ENCODE results near the gene RAB4A. TPM values are rescaled to one million over a fixed set of nuclear protein-coding genes. Genes with fewer than 3 reads are reported as not detected.
A peak's percentile ranks its signal among the peaks of the same experiment; 100 is the strongest.

RAB4A gene
- total and polyA plus RNA-seq, 2 experiments from 2014 or later, result 43.2 to 69.7 TPM

- Histone ChIP-seq H3K27ac (no peak overlapping the region), H3K9me3 (ENCODE audit: low read depth) (no peaks in the 10 kb centered on the region), H3K36me3 (peaks cover 19% of the 10 kb centered on the region), H3K4me3 (no peak overlapping the region), H3K4me1 (ENCODE audit: low read depth) (peaks cover 12% of the 10 kb centered on the region), H3K27me3 (no peaks in the 10 kb centered on the region)
- no peak for DNase-seq (ENCODE audit: low read depth in 1 of 2, low spot score in 1 of 2)
- TF ChIP-seq, protein P1, sequence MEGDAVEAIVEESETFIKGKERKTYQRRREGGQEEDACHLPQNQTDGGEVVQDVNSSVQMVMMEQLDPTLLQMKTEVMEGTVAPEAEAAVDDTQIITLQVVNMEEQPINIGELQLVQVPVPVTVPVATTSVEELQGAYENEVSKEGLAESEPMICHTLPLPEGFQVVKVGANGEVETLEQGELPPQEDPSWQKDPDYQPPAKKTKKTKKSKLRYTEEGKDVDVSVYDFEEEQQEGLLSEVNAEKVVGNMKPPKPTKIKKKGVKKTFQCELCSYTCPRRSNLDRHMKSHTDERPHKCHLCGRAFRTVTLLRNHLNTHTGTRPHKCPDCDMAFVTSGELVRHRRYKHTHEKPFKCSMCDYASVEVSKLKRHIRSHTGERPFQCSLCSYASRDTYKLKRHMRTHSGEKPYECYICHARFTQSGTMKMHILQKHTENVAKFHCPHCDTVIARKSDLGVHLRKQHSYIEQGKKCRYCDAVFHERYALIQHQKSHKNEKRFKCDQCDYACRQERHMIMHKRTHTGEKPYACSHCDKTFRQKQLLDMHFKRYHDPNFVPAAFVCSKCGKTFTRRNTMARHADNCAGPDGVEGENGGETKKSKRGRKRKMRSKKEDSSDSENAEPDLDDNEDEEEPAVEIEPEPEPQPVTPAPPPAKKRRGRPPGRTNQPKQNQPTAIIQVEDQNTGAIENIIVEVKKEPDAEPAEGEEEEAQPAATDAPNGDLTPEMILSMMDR (IDR thresholded peaks at IDR 0.05; ENCODE audit: low read depth, low read length), result no peak
Measured at GRCh38 chr1:229302740-229303139, 31.8 kb downstream of the RAB4A start.

DNA sequence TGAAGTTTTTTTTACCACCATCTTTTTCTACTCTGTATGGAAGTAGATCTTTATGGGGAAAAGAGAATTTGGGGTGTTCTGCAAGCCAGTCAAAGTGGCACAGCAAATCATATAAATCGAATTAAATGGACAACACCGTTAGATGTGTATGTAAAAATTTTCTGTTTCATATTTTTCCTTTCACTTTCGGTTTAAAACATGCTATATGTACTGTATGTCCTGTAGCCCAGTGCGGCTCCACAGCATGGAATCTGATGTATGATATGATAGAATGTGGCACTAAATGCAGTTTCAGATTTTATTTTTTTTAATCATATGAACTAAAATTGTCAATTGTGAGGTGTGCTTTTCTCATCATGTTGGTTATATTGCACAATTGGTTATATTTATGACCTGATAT lies 32.9 kb downstream of the RAB4A start:
- H3K4me3 ChIP-seq, result no peak overlapping the region
- H3K9me3 ChIP-seq (ENCODE audit: low read depth), result no peaks in the 10 kb centered on the region
- DNase-seq (ENCODE audit: low read depth in 1 of 2, low spot score in 1 of 2), result no peak
- H3K27me3 ChIP-seq, result no peaks in the 10 kb centered on the region
- peaks cover 19% of the 10 kb centered on the region for H3K36me3 ChIP-seq
- H3K27ac ChIP-seq, result no peak overlapping the region
- TF ChIP-seq, protein P1 (IDR thresholded peaks at IDR 0.05; ENCODE audit: low read depth, low read length), result no peak
- H3K4me1 ChIP-seq (ENCODE audit: low read depth), result peaks cover 9% of the 10 kb centered on the region

DNA sequence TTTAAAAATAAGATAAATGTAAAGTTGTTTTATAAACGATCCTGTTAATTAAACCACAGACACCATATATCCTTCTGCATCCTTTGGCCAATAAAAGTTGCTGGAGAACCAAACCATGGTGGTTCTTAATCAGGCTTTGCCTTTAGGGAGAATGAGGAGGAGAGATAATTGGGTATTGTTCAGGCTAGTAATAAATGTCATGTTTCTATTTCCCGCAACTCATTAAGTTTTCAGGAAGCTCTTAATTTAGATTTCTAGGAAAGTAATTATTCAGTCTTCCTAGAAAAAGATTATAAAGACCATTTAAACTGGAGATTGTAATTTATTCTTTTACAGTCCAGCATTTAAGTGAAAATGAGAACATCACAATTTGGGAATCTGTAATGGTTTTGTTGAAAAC lies 34.5 kb downstream of the RAB4A start:
- H3K36me3 ChIP-seq, result peaks cover 12% of the 10 kb centered on the region
- peaks cover 12% of the 10 kb centered on the region for H3K4me1 ChIP-seq (ENCODE audit: low read depth)
- H3K4me3 ChIP-seq, result no peak overlapping the region
- H3K27me3 ChIP-seq, result no peaks in the 10 kb centered on the region
- TF ChIP-seq, protein P1 (IDR thresholded peaks at IDR 0.05; ENCODE audit: low read depth, low read length), result no peak
- H3K27ac ChIP-seq, result no peak overlapping the region
- no peaks in the 10 kb centered on the region for H3K9me3 ChIP-seq (ENCODE audit: low read depth)
- no peak for DNase-seq (ENCODE audit: low read depth in 1 of 2, low spot score in 1 of 2)

DNA sequence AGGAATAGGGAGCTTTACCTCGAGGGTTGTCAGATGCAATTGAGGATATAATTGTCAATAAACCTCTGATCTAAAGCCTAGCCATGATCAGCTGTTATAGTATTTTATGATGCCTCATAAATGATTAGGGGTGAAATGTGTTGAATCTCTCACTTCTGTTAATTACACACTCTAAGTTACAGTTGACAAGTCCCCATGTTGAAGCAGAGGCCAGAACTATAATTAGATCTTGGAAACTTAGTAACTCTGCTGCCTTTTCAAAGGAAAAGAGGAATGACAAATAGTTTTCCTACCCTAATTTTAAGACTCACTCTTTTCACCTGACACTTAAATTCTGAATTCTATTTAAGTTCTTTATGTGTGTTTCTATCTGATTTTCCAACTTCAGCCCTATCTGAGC lies 38.2 kb downstream of the RAB4A start:
- H3K9me3 ChIP-seq (ENCODE audit: low read depth), result no peaks in the 10 kb centered on the region
- H3K4me3 ChIP-seq, result no peak overlapping the region
- DNase-seq (ENCODE audit: low read depth in 1 of 2, low spot score in 1 of 2), result no peak
- peaks cover 10% of the 10 kb centered on the region for H3K36me3 ChIP-seq
- TF ChIP-seq, protein P1 (IDR thresholded peaks at IDR 0.05; ENCODE audit: low read depth, low read length), result no peak
- no peaks in the 10 kb centered on the region for H3K27me3 ChIP-seq
- H3K4me1 ChIP-seq (ENCODE audit: low read depth), result peaks cover 12% of the 10 kb centered on the region
- peak overlapping the region; percentile 78 for H3K27ac ChIP-seq

GRCh38 chr1:229309684-229310083 lies 38.8 kb downstream of the RAB4A start:
- H3K36me3 ChIP-seq, result peaks cover 10% of the 10 kb centered on the region
- TF ChIP-seq, protein P1 (IDR thresholded peaks at IDR 0.05; ENCODE audit: low read depth, low read length), result no peak

DNA sequence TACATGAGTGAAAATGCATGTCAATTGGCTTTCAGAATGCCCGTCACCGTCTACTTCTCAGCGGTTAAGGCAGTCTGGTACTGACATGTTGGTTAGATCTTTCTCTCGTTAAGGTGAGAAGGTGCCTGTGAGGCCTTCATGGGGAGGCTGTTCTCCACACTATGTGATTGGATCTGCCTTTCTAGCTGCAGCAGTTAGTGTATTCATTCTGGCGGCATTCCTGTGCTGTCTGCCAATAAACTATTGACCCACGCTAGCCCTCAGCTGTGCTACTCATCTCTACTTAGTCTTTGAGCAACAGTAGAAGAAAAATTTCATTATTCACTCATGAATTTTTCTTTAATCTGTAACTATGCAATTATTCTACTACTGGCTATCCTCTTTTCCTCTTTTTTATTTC lies 39.9 kb downstream of the RAB4A start:
- Histone ChIP-seq H3K4me1 (ENCODE audit: low read depth) (peaks cover 12% of the 10 kb centered on the region), H3K9me3 (ENCODE audit: low read depth) (no peaks in the 10 kb centered on the region), H3K36me3 (peaks cover 3% of the 10 kb centered on the region), H3K4me3 (no peak overlapping the region), H3K27me3 (no peaks in the 10 kb centered on the region), H3K27ac (no peak overlapping the region)
- no peak for DNase-seq (ENCODE audit: low read depth in 1 of 2, low spot score in 1 of 2)
- TF ChIP-seq, protein P1 (IDR thresholded peaks at IDR 0.05; ENCODE audit: low read depth, low read length), result no peak

More at GRCh38 chr1:229309684-229310083, 38.8 kb downstream of the RAB4A start:
- Histone ChIP-seq H3K27ac (no peak overlapping the region), H3K4me3 (no peak overlapping the region), H3K27me3 (no peaks in the 10 kb centered on the region), H3K9me3 (ENCODE audit: low read depth) (no peaks in the 10 kb centered on the region), H3K4me1 (ENCODE audit: low read depth) (peaks cover 12% of the 10 kb centered on the region)
- DNase-seq (ENCODE audit: low read depth in 1 of 2, low spot score in 1 of 2), result no peak
